GM23338 (cell line): Measurements from ENCODE around the gene NLGN1. TPM values are rescaled to one million over a fixed set of nuclear protein-coding genes. Genes with fewer than 3 reads are reported as not detected.

Experiments used
- ATAC-seq: fragments of 200-7000 bp; cut with Tn5 transposase; 3 replicates; pipeline ENCODE4 v1.9.1; 2020
- DNase-seq: peaks from one replicate; pipeline ENCODE4 v3.0.0-alpha.2; 2015; ENCODE audit warnings: low spot score
- H2AFZ ChIP-seq: fragments of 200-600 bp; sonication (generic); 2 replicates; pipeline ENCODE4 v1.8.0; 2016; ENCODE audit warnings: antibody characterized with exemption, mild to moderate bottlenecking, moderate library complexity
- H3F3A ChIP-seq: fragments of 200-600 bp; sonication (generic); replicated peaks from 2 replicates; pipeline ENCODE4 v1.8.0; 2017; ENCODE audit warnings: antibody characterized with exemption, mixed run types, low read depth
- H3K27ac ChIP-seq: fragments of 200-600 bp; sonication (generic); 2 replicates; pipeline ENCODE4 v1.6.1; 2016; ENCODE audit warnings: low read depth
- H3K27me3 ChIP-seq: fragments of 200-600 bp; sonication (generic); 2 replicates; pipeline ENCODE4 v1.8.0; 2016; ENCODE audit warnings: mild to moderate bottlenecking, mixed run types, moderate library complexity; ENCODE audit not compliant: insufficient read depth
- H3K36me3 ChIP-seq: fragments of 200-600 bp; sonication (generic); 2 replicates; pipeline ENCODE4 v1.8.0; 2016; ENCODE audit warnings: mild to moderate bottlenecking; ENCODE audit not compliant: insufficient read depth
- H3K4me1 ChIP-seq: fragments of 200-600 bp; sonication (generic); 2 replicates; pipeline ENCODE4 v1.8.0; 2016; ENCODE audit warnings: mild to moderate bottlenecking, moderate library complexity; ENCODE audit not compliant: insufficient read depth
- H3K4me2 ChIP-seq: fragments of 200-600 bp; sonication (generic); 2 replicates; pipeline ENCODE4 v1.7.1; 2017; ENCODE audit warnings: mixed run types
- H3K4me3 ChIP-seq: fragments of 200-600 bp; sonication (generic); 2 replicates; pipeline ENCODE4 v1.6.1; 2016; ENCODE audit warnings: mixed run types
- H3K79me2 ChIP-seq: fragments of 200-600 bp; sonication (generic); replicated peaks from 2 replicates; pipeline ENCODE4 v1.8.0; 2017; ENCODE audit warnings: mild to moderate bottlenecking; ENCODE audit not compliant: insufficient read depth
- H3K9me2 ChIP-seq: fragments of 200-600 bp; sonication (generic); 2 replicates; pipeline ENCODE4 v1.8.0; 2017; ENCODE audit not compliant: insufficient read depth
- H4K20me1 ChIP-seq: fragments of 200-600 bp; sonication (generic); replicated peaks from 2 replicates; pipeline ENCODE4 v1.8.0; 2017; ENCODE audit warnings: mild to moderate bottlenecking; ENCODE audit not compliant: insufficient read depth
- H3K27ac Mint-ChIP-seq: 2 replicates; pipeline ENCODE4 v1.8.0; 2020; ENCODE audit warnings: inconsistent platforms, mild to moderate bottlenecking, moderate library complexity, mixed read lengths
- H3K27me3 Mint-ChIP-seq: 3 replicates; pipeline ENCODE4 v1.8.0; 2022; ENCODE audit warnings: low read depth, mild to moderate bottlenecking, moderate library complexity, mixed read lengths, inconsistent platforms; ENCODE audit not compliant: insufficient read depth, poor library complexity
- H3K36me3 Mint-ChIP-seq: 3 replicates; pipeline ENCODE4 v1.8.0; 2021; ENCODE audit warnings: low read depth, mild to moderate bottlenecking, inconsistent platforms, moderate library complexity, mixed read lengths
- H3K4me1 Mint-ChIP-seq: 3 replicates; pipeline ENCODE4 v1.8.0; 2020; ENCODE audit warnings: mild to moderate bottlenecking, inconsistent platforms, mixed read lengths
- H3K4me3 Mint-ChIP-seq: 3 replicates; pipeline ENCODE4 v1.8.0; 2021; ENCODE audit warnings: moderate library complexity, mild to moderate bottlenecking, inconsistent platforms, mixed read lengths
- H3K9me3 Mint-ChIP-seq: 3 replicates; pipeline ENCODE4 v1.8.0; 2020; ENCODE audit warnings: moderate library complexity, mild to moderate bottlenecking, inconsistent platforms, mixed read lengths
- CREB1 ChIP-seq: fragments of 250-450 bp; sonication (Bioruptor Pico); IDR thresholded peaks from 2 replicates; pipeline ENCODE4 v1.5.0; 2020; ENCODE audit warnings: low read depth, mild to moderate bottlenecking, moderate library complexity
- CTCF ChIP-seq, 2 experiments: fragments of 200-600 bp in 1 of 2; sonication (generic) in 1 of 2; conservative IDR thresholded peaks; 2 replicates each; pipeline versions ENCODE4 v1.5.1 to v1.6.1; 2016 to 2017; ENCODE audit warnings: antibody characterized with exemption in 2 of 2, low read depth in 2 of 2, mild to moderate bottlenecking in 2 of 2, moderate library complexity in 1 of 2
- ETS1 ChIP-seq: IDR thresholded peaks from 2 replicates; pipeline ENCODE4 v1.6.1; 2016; ENCODE audit warnings: antibody characterized with exemption
- EZH2 ChIP-seq: fragments of 200-600 bp; sonication (generic); IDR thresholded peaks from one replicate; pipeline ENCODE4 v1.8.0; 2017; ENCODE audit warnings: antibody characterized with exemption, mild to moderate bottlenecking, low read depth; ENCODE audit not compliant: unreplicated experiment
- EZH2phosphoT487 ChIP-seq: fragments of 200-600 bp; sonication (generic); IDR thresholded peaks from one replicate; pipeline ENCODE4 v1.8.1; 2018; ENCODE audit warnings: antibody characterized with exemption; ENCODE audit not compliant: unreplicated experiment
- JUNB ChIP-seq: IDR thresholded peaks from one replicate; pipeline ENCODE4 v1.6.1; 2016; ENCODE audit warnings: antibody characterized with exemption; ENCODE audit not compliant: unreplicated experiment
- NANOG ChIP-seq: IDR thresholded peaks from 2 replicates; pipeline ENCODE4 v1.6.1; 2016; ENCODE audit warnings: antibody characterized with exemption, borderline replicate concordance
- POLR2AphosphoS5 ChIP-seq: IDR thresholded peaks from 2 replicates; pipeline ENCODE4 v1.6.1; 2016; ENCODE audit warnings: antibody characterized with exemption, low read depth
- REST ChIP-seq: IDR thresholded peaks from one replicate; pipeline ENCODE4 v1.6.1; 2018; ENCODE audit warnings: antibody characterized with exemption; ENCODE audit not compliant: unreplicated experiment
- STAT1 ChIP-seq: IDR thresholded peaks from one replicate; pipeline ENCODE4 v1.6.1; 2016; ENCODE audit warnings: antibody characterized with exemption; ENCODE audit not compliant: unreplicated experiment
- ZNF114 ChIP-seq: fragments of 250-450 bp; sonication (Bioruptor Pico); IDR thresholded peaks from 2 replicates; pipeline ENCODE4 v1.5.0; 2020; ENCODE audit warnings: mild to moderate bottlenecking, moderate library complexity
- ZNF331 ChIP-seq: fragments of 250-450 bp; sonication (Bioruptor Pico); IDR thresholded peaks from 2 replicates; pipeline ENCODE4 v1.5.0; 2020; ENCODE audit warnings: low read depth, mild to moderate bottlenecking, moderate library complexity
- ZNF462 ChIP-seq: fragments of 250-450 bp; sonication (Bioruptor Pico); IDR thresholded peaks from 2 replicates; pipeline ENCODE4 v1.5.0; 2020; ENCODE audit warnings: mild to moderate bottlenecking, moderate library complexity
- polyA plus RNA-seq: library from polyadenylated mRNA; unstranded; fragments of >200 nt; fragmentation: Nextera tagmentation; extraction: Ambion mirVana; gene quantifications from 2 replicates; pipeline ENCODE4 v1.2.1, GENCODE V29; 2016
- total RNA-seq: library from RNA; depleted of rRNA; stranded (reverse); fragments of >200 nt; shearing (Covaris generic); gene quantifications from 2 replicates; pipeline ENCODE4 v1.2.3, GENCODE V29; 2014

NLGN1 gene
- total and polyA plus RNA-seq, 2 experiments from 2014 or later, result 6.5 to 18.6 TPM

- H3K9me2 ChIP-seq, result 0 out of 2 replicates have a peak, but pooled peaks cover 1% of the 10 kb centered on the region
- H3K4me1 Mint-ChIP-seq, result peaks cover 8% of the 10 kb centered on the region; the same call in 2 of the 3 replicates
- H3K27ac ChIP-seq, result no peak overlapping the region
- DNase-seq (no peak), ATAC-seq (no peak)
- no peaks in the 10 kb centered on the region for H3F3A ChIP-seq
- no peak overlapping the region for H3K4me3 Mint-ChIP-seq
- peaks cover 4% of the 10 kb centered on the region; the same call in 2 of the 3 replicates for H3K9me3 Mint-ChIP-seq
- H4K20me1 ChIP-seq, result no peaks in the 10 kb centered on the region
- no peaks in the 10 kb centered on the region for H3K79me2 ChIP-seq
- H3K36me3 ChIP-seq, result no peaks in the 10 kb centered on the region
- no peaks in the 10 kb centered on the region for H3K27me3 ChIP-seq
- H2AFZ ChIP-seq, result no peak overlapping the region
- H3K36me3 Mint-ChIP-seq, result peaks cover 7% of the 10 kb centered on the region
- H3K4me3 ChIP-seq, result no peak overlapping the region
- no peak for TF ChIP-seq NANOG
- no peak for TF ChIP-seq CREB1 (CRISPR knock-in tag)
- no peak for TF ChIP-seq ZNF114 (CRISPR knock-in tag)
- no peak for TF ChIP-seq REST
- TF ChIP-seq CTCF (conservative IDR thresholded peaks at IDR 0.05; ENCODE audit: low read depth in 2 of 2), result no peak
- TF ChIP-seq EZH2, result no peak
- no peak for TF ChIP-seq ZNF331 (CRISPR knock-in tag)
- no peak for TF ChIP-seq ETS1
- no peak for TF ChIP-seq ZNF462 (CRISPR knock-in tag)
- no peak for TF ChIP-seq JUNB
- TF ChIP-seq POLR2AphosphoS5, result no peak
- no peak for TF ChIP-seq EZH2phosphoT487
- no peak for TF ChIP-seq STAT1
- no peak overlapping the region for H3K27ac Mint-ChIP-seq
- H3K4me2 ChIP-seq, result no peak overlapping the region
- H3K4me1 ChIP-seq, result peaks cover 5% of the 10 kb centered on the region; the same call in 1 of the 2 replicates
- H3K27me3 Mint-ChIP-seq, result no peaks in the 10 kb centered on the region
Measured at GRCh38 chr3:174049472-174049871, 651.9 kb downstream of the NLGN1 start.
